H1 (cell line): ENCODE data around the gene COG7.

Experiments used
- CREB1 ChIP-seq: IDR thresholded peaks from 2 replicates; pipeline ENCODE4 v1.6.1; 2012; ENCODE audit warnings: inconsistent platforms
- EZH2 ChIP-seq: fragments of 200-600 bp; sonication (generic); IDR thresholded peaks from 2 replicates; pipeline ENCODE4 v1.7.1; 2012; ENCODE audit warnings: low read depth, mild to moderate bottlenecking, moderate library complexity, low read length, inconsistent platforms; ENCODE audit not compliant: severe bottlenecking
- JUND ChIP-seq: IDR thresholded peaks from 2 replicates; pipeline ENCODE4 v1.6.1; 2011; ENCODE audit warnings: mild to moderate bottlenecking, improper control_type of control experiment, low read length
- PHF8 ChIP-seq: fragments of 200-600 bp; sonication (generic); conservative IDR thresholded peaks from 2 replicates; pipeline ENCODE4 v1.7.1; 2012; ENCODE audit warnings: low read depth, mild to moderate bottlenecking, inconsistent platforms, low read length, moderate library complexity
- POLR2A ChIP-seq, 2 experiments: IDR thresholded peaks; 1 replicate in 1 of 2; 2 replicates in 1 of 2; pipeline ENCODE4 v1.6.1; 2011; ENCODE audit warnings: low read depth in 2 of 2, low read length in 2 of 2, mild to moderate bottlenecking in 2 of 2; ENCODE audit errors: control extremely low read depth in 1 of 2
- RFX5 ChIP-seq: IDR thresholded peaks from 2 replicates; pipeline ENCODE4 v1.6.1; 2011; ENCODE audit warnings: low read depth, low read length, improper control_type of control experiment, borderline replicate concordance
- TAF1 ChIP-seq: IDR thresholded peaks from 2 replicates; pipeline ENCODE4 v1.6.1; 2011; ENCODE audit warnings: mild to moderate bottlenecking, low read depth, low read length
- TCF12 ChIP-seq: IDR thresholded peaks from 2 replicates; pipeline ENCODE4 v1.6.1; 2011; ENCODE audit warnings: low read depth, mild to moderate bottlenecking, low read length
- ZNF274 ChIP-seq: IDR thresholded peaks from 2 replicates; pipeline ENCODE4 v1.7.0; 2012; ENCODE audit warnings: low read length, borderline replicate concordance; ENCODE audit errors: extremely low read depth
- TF ChIP-seq, protein P1 (sequence below), 3 experiments: IDR thresholded peaks; 1 replicate in 2 of 3; 2 replicates in 1 of 3; pipeline versions ENCODE4 v1.5.1 to v1.6.1; 2011; ENCODE audit warnings: low read length in 3 of 3, mild to moderate bottlenecking in 3 of 3, inconsistent platforms in 2 of 3, low read depth in 1 of 3, moderate library complexity in 1 of 3; ENCODE audit not compliant: insufficient read depth in 1 of 3; ENCODE audit errors: control extremely low read depth in 1 of 3
- TF ChIP-seq, protein P2 (sequence below): IDR thresholded peaks from 2 replicates; pipeline ENCODE4 v1.6.1; 2011; ENCODE audit warnings: low read length, improper control_type of control experiment
- TF ChIP-seq, protein P3 (sequence below): IDR thresholded peaks from 2 replicates; pipeline ENCODE4 v1.6.1; 2011; ENCODE audit warnings: low read depth, mild to moderate bottlenecking, low read length; ENCODE audit not compliant: insufficient read depth
- TF ChIP-seq, protein P4 (sequence below): IDR thresholded peaks from 2 replicates; pipeline ENCODE4 v1.6.1; 2012; ENCODE audit warnings: inconsistent platforms
- TF ChIP-seq, protein P5 (sequence below): IDR thresholded peaks from 2 replicates; pipeline ENCODE4 v1.6.1; 2012; ENCODE audit warnings: low read length, inconsistent platforms

DNA sequence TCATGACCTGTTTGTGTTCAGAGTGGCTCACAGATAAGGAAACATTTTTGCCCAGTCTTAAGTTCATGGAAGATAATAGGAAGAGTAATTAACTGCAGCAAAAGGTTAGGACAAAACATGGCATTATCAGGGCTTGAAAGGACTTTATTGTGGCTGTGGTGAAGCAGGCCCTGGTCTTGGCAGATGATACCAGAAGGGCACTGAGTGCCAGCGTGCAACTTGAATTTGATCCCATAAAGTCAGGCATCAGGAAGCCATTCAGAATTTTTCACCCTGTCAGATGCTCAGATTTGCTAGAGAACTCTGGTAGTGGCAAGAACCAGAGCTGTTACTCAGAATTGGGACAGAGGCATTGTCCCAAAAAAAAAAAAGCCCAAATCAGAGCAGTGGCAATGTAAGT is 11.2 kb upstream of the COG7 start:
- no peak for TF ChIP-seq TAF1
- TF ChIP-seq EZH2, result no peak
- TF ChIP-seq, protein P1, sequence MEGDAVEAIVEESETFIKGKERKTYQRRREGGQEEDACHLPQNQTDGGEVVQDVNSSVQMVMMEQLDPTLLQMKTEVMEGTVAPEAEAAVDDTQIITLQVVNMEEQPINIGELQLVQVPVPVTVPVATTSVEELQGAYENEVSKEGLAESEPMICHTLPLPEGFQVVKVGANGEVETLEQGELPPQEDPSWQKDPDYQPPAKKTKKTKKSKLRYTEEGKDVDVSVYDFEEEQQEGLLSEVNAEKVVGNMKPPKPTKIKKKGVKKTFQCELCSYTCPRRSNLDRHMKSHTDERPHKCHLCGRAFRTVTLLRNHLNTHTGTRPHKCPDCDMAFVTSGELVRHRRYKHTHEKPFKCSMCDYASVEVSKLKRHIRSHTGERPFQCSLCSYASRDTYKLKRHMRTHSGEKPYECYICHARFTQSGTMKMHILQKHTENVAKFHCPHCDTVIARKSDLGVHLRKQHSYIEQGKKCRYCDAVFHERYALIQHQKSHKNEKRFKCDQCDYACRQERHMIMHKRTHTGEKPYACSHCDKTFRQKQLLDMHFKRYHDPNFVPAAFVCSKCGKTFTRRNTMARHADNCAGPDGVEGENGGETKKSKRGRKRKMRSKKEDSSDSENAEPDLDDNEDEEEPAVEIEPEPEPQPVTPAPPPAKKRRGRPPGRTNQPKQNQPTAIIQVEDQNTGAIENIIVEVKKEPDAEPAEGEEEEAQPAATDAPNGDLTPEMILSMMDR (IDR thresholded peaks at IDR 0.05; ENCODE audit: control extremely low read depth in 1 of 3, insufficient read depth in 1 of 3, low read depth in 1 of 3, low read length in 3 of 3), result no peak
- TF ChIP-seq, protein P2, sequence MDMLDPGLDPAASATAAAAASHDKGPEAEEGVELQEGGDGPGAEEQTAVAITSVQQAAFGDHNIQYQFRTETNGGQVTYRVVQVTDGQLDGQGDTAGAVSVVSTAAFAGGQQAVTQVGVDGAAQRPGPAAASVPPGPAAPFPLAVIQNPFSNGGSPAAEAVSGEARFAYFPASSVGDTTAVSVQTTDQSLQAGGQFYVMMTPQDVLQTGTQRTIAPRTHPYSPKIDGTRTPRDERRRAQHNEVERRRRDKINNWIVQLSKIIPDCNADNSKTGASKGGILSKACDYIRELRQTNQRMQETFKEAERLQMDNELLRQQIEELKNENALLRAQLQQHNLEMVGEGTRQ, result no peak
- no peak for TF ChIP-seq JUND
- no peak for TF ChIP-seq RFX5
- TF ChIP-seq PHF8, result no peak
- TF ChIP-seq, protein P3, sequence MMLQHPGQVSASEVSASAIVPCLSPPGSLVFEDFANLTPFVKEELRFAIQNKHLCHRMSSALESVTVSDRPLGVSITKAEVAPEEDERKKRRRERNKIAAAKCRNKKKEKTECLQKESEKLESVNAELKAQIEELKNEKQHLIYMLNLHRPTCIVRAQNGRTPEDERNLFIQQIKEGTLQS, result no peak
- no peak for TF ChIP-seq TCF12
- TF ChIP-seq ZNF274, result no peak
- no peak for TF ChIP-seq CREB1
- TF ChIP-seq, protein P4, sequence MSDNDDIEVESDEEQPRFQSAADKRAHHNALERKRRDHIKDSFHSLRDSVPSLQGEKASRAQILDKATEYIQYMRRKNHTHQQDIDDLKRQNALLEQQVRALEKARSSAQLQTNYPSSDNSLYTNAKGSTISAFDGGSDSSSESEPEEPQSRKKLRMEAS, result no peak
- TF ChIP-seq, protein P5, sequence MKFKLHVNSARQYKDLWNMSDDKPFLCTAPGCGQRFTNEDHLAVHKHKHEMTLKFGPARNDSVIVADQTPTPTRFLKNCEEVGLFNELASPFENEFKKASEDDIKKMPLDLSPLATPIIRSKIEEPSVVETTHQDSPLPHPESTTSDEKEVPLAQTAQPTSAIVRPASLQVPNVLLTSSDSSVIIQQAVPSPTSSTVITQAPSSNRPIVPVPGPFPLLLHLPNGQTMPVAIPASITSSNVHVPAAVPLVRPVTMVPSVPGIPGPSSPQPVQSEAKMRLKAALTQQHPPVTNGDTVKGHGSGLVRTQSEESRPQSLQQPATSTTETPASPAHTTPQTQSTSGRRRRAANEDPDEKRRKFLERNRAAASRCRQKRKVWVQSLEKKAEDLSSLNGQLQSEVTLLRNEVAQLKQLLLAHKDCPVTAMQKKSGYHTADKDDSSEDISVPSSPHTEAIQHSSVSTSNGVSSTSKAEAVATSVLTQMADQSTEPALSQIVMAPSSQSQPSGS, result no peak
- no peak for TF ChIP-seq POLR2A (IDR thresholded peaks at IDR 0.05; ENCODE audit: control extremely low read depth in 1 of 2, low read depth in 2 of 2, low read length in 2 of 2)
